Dedifferentiated amniotic fluid mesenchymal stem cell (primary cell): ENCODE data around the gene BRD3.
A peak's percentile ranks its signal among the peaks of the same experiment; 100 is the strongest.

Source experiments
- DNase-seq: peaks from one replicate; pipeline ENCODE4 v3.0.0-alpha.2; 2016; ENCODE audit errors: extremely low spot score

BRD3 gene

DNA sequence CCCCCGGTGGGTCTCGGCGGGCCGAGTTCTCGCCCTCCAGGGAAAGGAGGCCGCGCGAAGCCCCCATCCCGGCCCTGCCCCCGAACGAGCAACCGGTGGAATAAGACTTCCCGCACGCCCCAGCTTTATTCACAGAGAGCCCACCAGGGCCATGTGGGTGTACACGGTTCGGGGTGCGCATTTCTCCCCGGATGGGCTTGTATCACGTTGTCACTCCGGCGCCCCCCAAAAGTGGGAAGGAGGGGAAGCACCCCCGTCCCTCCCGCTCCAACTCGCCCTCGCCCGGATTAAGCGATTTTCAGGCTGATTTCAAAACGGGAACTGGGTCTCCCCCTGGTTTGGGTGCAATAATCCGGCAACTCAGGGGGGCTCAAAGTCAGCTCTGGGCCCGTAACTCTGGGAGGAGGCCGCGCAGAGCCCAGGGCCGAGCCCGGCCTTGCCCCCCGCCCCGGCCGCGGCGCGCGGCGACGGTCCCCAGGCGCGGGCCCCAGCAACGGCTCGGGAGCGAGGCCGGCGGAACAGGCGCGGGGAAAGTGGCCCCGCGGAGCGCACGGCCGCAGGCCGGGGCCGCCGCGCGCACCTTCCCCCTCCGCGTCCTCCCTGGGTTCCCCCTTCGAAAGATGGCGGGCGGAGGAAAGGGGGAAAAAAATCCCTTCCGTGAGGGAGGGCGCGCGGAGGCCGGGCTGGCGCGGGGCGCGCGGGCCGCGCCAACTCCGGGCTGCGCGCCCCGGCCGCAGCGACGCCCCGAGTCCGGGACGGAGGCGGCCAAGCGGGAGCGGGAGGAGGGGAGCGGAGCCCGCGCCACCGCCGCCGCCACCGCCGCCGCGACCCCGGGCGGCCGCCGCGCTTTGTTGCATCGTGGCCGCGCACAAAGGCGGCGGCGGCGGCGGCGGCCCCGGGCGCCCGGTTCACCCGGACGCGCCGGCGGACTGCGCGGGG is 644 bp downstream of the BRD3 start:
- DNase-seq, result no peak

DNA sequence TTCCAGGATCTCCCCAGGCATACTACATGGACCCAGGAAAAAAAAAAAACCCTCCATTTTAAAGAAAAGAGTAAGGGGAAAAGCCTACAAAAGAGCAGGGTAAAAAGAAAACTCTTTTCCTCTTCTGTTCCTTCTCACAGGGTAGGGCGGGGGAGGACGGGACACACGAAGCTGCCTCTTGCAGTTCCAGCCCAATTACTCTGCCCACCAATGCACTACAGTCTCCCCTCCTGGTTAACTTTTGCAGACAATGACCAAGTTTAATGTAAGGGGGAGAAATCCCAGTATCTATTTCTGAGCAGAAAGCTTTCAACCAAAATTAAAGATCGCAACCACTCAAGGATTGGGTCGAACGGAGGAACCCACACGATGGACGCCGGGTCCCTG is 1.3 kb downstream of the BRD3 start:
- no peak for DNase-seq

DNA sequence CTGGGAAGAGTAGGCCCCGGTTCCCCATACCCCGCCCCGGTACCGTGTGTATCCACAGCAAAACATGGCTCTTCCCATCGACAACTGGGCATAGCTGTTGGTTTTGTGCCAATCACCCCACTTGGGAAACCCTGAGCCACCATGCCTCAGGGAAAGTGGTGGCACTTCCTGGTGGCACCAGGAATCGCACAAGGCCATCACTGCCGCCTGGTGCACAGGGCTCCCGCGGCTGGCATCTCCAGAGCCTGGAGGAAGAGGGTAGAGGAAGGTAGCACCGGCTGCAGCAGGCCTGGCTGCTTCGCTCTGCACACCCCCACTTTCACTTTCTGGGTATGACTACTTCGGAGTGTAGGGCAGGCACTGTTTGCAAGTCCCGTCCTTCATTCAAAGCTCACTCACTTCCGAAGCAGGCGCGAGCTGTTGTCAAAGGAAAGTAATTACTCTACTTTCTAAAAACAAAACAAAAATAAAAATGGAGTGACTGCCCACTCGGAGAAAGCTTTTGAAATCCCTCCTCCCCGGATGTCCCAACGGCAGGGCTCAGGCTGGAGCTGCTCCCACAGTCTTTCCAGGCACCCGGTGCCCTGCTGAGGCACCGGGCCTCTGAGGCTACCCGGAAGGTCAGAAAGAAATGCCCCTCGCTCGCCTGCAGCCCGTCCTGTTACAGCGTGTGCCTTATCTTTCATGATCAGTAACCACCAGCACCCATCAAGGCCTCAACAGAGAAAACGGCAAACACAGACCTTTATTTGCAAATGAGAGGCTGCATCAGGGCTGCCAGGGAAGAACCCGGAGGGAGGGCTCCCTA is 2.0 kb downstream of the BRD3 start:
- no peak for DNase-seq

DNA sequence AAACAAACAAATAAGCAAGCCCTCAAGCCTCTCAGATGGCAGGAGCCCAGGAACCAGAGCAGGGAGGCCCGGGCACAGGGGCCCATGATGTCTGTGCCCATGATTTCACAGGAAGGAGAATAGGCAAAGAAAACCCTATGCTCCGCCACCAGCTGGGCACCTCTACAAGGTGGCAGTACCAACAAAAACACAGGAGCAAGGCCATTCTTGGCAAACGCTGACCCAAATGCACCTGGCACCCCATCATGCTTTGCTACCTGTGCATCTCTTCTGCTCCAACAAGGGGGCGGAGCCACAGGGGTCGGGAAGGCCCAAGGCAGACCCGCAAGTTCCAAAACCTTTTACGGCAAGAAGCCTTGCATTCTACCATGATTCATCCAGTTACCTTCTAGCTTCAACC is 3.1 kb downstream of the BRD3 start:
- DNase-seq, result no peak

- DNase-seq, result no peak
Observed at GRCh38 chr9:134063571-134064450, 4.0 kb downstream of the BRD3 start.

DNA sequence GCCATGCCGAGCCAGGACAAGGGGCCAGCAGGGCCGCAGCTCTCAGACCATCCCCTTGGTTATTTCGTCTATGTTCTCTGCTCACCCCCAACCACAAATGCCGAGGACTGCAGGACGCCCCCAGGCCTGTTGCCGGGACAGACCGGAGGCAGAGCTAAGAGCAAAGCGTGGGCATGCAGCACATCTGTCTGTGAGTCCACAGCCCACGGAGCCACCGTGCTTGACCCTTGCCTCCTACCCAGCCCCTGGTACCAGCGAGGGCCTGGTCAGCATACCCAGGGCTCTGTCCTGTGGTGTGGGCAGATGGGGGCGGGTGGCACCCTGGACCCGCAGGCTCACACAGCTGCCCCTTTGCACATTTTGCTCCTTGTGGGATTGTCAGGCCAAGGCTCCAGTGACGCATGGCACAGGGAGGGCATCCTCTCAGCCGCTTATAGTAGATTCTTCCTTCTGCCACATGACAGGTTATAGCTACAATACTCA is 4.7 kb downstream of the BRD3 start:
- no peak for DNase-seq

GRCh38 chr9:134062461-134063087 is 5.3 kb downstream of the BRD3 start:
- no peak for DNase-seq

- DNase-seq, result no peak
Observed at GRCh38 chr9:134061688-134062371, 6.0 kb downstream of the BRD3 start.

GRCh38 chr9:134061019-134061687 is 6.7 kb downstream of the BRD3 start:
- no peak for DNase-seq

DNA sequence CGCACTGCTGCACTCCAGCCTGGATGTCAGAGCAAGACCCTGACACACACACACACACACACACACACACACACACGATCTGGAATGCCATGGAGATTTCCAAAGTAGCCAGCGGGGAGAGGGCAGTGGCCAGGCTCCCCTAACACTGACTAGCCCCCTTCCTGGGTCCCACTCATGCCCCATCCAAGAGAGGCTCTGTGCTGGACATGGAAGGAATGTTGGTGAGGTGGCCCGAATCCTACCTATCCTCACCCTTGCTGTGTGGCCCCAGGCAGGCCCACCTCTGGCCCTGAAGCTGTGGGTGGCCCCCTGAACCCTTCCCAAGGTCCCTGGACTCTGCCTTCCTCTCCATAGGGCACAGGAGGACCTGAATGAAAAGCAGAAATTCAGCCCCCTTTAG is 7.3 kb downstream of the BRD3 start:
- DNase-seq, result no peak

- DNase-seq, result no peak
Observed at GRCh38 chr9:134059661-134060395, 8.0 kb downstream of the BRD3 start.

GRCh38 chr9:134059188-134059641 is 8.6 kb downstream of the BRD3 start:
- no peak for DNase-seq

GRCh38 chr9:134058716-134059115 is 9.1 kb downstream of the BRD3 start:
- no peak for DNase-seq

GRCh38 chr9:134057751-134058701 is 9.8 kb downstream of the BRD3 start:
- no peak for DNase-seq

DNA sequence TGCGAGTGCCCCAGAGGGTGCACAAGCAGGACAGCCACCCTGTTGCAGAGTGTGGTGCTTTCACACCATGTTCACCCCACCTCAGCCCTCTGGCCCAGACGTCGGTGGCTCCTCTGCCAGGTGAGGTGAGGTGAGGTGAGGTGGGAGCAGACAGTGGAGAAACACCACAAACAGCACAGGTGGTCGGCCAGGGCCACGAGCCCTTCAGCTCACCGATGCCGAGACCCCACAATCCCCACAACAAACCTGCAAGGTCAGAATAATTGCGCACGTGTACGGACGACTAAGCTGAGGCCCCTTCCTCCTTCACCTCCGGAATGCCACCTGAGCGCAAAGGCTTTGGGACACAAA is 10.5 kb downstream of the BRD3 start:
- no peak for DNase-seq

DNA sequence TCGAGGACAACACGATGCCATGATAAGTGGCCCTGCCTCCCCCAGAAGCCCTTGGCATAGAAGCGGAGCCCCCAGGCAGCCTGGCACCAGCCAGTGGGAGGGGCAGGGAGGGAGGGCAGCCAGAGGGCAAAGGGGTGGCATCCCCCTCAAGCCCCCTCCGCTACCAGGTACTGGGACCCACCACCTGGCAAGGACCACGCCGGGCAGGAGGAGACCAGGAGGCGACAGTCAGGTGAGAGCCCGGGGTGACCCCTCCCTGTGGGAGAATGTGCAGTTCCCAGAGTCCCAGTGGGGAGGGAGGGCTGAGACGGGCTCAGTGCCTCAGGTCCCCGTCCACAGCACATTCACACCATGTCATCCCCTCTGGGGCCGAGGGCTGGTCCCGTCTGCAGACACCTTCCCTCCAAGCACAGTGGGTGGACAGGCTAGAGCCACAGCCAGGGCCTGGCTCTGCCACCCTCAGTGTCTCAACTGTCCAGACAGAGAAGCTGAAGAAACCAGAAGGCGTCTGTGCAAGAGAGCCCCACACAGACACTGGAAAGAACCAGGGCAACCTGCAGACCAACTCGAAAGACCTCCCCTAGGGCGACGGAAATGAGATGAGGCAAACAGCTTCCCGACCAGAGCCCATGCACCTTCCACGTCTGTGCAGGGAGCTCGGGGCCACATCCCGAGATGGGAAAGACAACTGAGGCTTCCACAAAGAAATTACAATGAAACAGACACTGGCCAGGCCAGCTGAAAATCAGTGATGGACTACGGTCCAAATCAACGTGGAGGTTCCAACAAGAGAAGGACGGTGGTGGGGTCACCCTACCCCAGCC is 11.1 kb downstream of the BRD3 start:
- DNase-seq, result no peak

- peak; percentile 63 for DNase-seq
Observed at GRCh38 chr9:134055981-134056461, 11.8 kb downstream of the BRD3 start.
